Measurements from ENCODE around the gene SAAL1.

The SAAL1 gene

DNA sequence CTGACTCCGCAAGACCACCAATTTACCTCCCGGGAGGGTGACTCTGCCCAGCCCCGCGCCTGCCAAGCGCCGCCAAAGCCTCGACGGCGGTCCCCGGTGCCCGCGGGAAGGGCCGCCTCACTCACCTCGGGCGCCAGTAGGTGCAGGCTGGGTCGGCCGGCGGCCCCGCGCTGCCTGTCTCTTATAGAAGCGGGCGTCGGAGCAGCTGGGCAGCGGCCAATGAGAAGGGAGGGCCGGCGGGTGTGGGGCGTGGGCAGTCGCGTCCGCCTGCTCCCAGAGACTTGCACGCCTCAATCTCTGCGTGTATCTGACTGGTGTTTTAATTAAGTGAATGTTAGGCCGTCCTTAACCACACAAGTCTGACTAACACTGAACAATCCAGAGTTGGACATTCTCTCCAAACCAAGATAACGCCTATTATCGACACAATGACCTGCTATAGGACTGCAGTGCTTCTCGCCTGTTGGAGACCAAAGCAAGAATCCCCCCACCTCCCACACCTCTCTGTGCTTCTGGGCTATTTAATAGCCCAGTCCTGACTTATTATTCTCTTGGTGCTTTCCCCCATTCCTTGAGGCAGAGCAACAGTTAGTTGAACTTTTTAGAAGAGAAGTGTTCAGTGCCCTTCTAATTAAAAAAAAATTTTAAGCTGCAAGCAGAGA lies 59.6 kb downstream of the SAAL1 start, which contains the start of gene TPH1:
Gene TPH1, minus strand, starts transcription at position 154 of the 662 bp plus-strand sequence. CDS start 5,507 bp downstream, outside the sequence.
- in situ Hi-C loops (cut with HindIII; ENCODE audit: low pct_ligation_motif_present, low pct_unique_long_range_greater_than_20kb, low sequenced_read_pairs), result no loop called here
- DNase-seq, result no peak

DNA sequence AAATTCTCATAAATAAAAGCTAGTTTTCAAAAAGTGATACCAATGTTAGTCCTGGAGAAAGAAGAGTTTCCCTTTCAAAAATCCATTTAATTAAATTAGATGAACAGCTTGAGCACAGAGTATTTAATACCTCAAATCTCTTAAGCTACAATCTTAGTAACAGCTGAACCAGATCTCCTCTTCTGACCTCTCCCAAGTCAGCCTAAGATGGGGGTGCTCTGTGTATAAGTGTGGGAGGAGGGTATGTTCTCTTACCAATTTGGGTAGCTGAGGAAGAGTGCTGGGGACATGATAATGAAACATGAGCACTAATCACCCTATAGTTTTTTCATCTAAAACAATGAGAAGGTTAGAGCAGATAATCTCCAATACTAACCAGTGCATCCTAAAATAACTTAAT lies 69.4 kb downstream of the SAAL1 start:
- DNase-seq, result no peak
- in situ Hi-C loops (cut with HindIII; ENCODE audit: low pct_ligation_motif_present, low pct_unique_long_range_greater_than_20kb, low sequenced_read_pairs), result no loop called here

Measured in ACHN (cell line).